ENCODE data around the gene PEX10.

Gene PEX10

GRCh38 chr1:2407166-2407990, 5.0 kb downstream of the PEX10 start:
- no peak overlapping the region for H3K4me3 ChIP-seq (ENCODE audit: low read length)
- peaks cover 31% of the 10 kb centered on the region for H3K36me3 ChIP-seq (ENCODE audit: control insufficient read depth, insufficient read depth, low read length)
- no peaks in the 10 kb centered on the region; the same call in 1 of the 2 replicates for H3K4me1 ChIP-seq (ENCODE audit: control insufficient read depth, insufficient read depth, low read length)
- H3K27ac ChIP-seq (ENCODE audit: low read length), result no peak overlapping the region
- no peak for DNase-seq (ENCODE audit: low read depth, low spot score)
- no peaks in the 10 kb centered on the region for H3K9me3 ChIP-seq (ENCODE audit: control insufficient read depth, insufficient read depth, low read length)
- WGBS (ENCODE audit: insufficient coverage, insufficient read length), result no CpG with 5 or more reads among the region's 25 CpGs
- H3K27me3 ChIP-seq (ENCODE audit: control insufficient read depth, insufficient read depth, low read length), result no peaks in the 10 kb centered on the region

GRCh38 chr1:2406451-2407041, 5.8 kb downstream of the PEX10 start:
- H3K9me3 ChIP-seq (ENCODE audit: control insufficient read depth, insufficient read depth, low read length), result no peaks in the 10 kb centered on the region
- H3K4me1 ChIP-seq (ENCODE audit: control insufficient read depth, insufficient read depth, low read length), result no peaks in the 10 kb centered on the region; the same call in 1 of the 2 replicates
- H3K27me3 ChIP-seq (ENCODE audit: control insufficient read depth, insufficient read depth, low read length), result no peaks in the 10 kb centered on the region
- peaks cover 39% of the 10 kb centered on the region for H3K36me3 ChIP-seq (ENCODE audit: control insufficient read depth, insufficient read depth, low read length)
- H3K4me3 ChIP-seq (ENCODE audit: low read length), result no peak overlapping the region
- whole genome bisulfite sequencing (ENCODE audit: insufficient coverage, insufficient read length), result no CpG with 5 or more reads among the region's 26 CpGs
- DNase-seq (ENCODE audit: low read depth, low spot score), result no peak
- no peak overlapping the region for H3K27ac ChIP-seq (ENCODE audit: low read length)

GRCh38 chr1:2405588-2406295, 6.6 kb downstream of the PEX10 start:
- H3K27ac ChIP-seq (ENCODE audit: low read length), result no peak overlapping the region
- H3K9me3 ChIP-seq (ENCODE audit: control insufficient read depth, insufficient read depth, low read length), result no peaks in the 10 kb centered on the region
- peaks cover 42% of the 10 kb centered on the region for H3K36me3 ChIP-seq (ENCODE audit: control insufficient read depth, insufficient read depth, low read length)

GRCh38 chr1:2404890-2405511, 7.4 kb downstream of the PEX10 start:
- H3K36me3 ChIP-seq (ENCODE audit: control insufficient read depth, insufficient read depth, low read length), result peaks cover 42% of the 10 kb centered on the region
- H3K27me3 ChIP-seq (ENCODE audit: control insufficient read depth, insufficient read depth, low read length), result no peaks in the 10 kb centered on the region
- no peaks in the 10 kb centered on the region for H3K9me3 ChIP-seq (ENCODE audit: control insufficient read depth, insufficient read depth, low read length)
- no peak overlapping the region for H3K27ac ChIP-seq (ENCODE audit: low read length)
- H3K4me1 ChIP-seq (ENCODE audit: control insufficient read depth, insufficient read depth, low read length), result no peaks in the 10 kb centered on the region; the same call in 1 of the 2 replicates
- H3K4me3 ChIP-seq (ENCODE audit: low read length), result no peak overlapping the region
- no peak for DNase-seq (ENCODE audit: low read depth, low spot score)
- no CpG with 5 or more reads among the region's 24 CpGs for WGBS (ENCODE audit: insufficient coverage, insufficient read length)

More at GRCh38 chr1:2405588-2406295, 6.6 kb downstream of the PEX10 start:
- Histone ChIP-seq H3K4me1 (ENCODE audit: control insufficient read depth, insufficient read depth, low read length) (no peaks in the 10 kb centered on the region; the same call in 1 of the 2 replicates), H3K27me3 (ENCODE audit: control insufficient read depth, insufficient read depth, low read length) (no peaks in the 10 kb centered on the region), H3K4me3 (ENCODE audit: low read length) (no peak overlapping the region)
- WGBS (ENCODE audit: insufficient coverage, insufficient read length), result no CpG with 5 or more reads among the region's 28 CpGs
- no peak for DNase-seq (ENCODE audit: low read depth, low spot score)

GRCh38 chr1:2404142-2404889, 8.0 kb downstream of the PEX10 start:
- no peak for DNase-seq (ENCODE audit: low read depth, low spot score)
- H3K9me3 ChIP-seq (ENCODE audit: control insufficient read depth, insufficient read depth, low read length), result no peaks in the 10 kb centered on the region
- WGBS (ENCODE audit: insufficient coverage, insufficient read length), result no CpG with 5 or more reads among the region's 29 CpGs
- no peaks in the 10 kb centered on the region for H3K27me3 ChIP-seq (ENCODE audit: control insufficient read depth, insufficient read depth, low read length)
- H3K4me1 ChIP-seq (ENCODE audit: control insufficient read depth, insufficient read depth, low read length), result no peaks in the 10 kb centered on the region; the same call in 1 of the 2 replicates
- H3K4me3 ChIP-seq (ENCODE audit: low read length), result no peak overlapping the region
- H3K36me3 ChIP-seq (ENCODE audit: control insufficient read depth, insufficient read depth, low read length), result peaks cover 43% of the 10 kb centered on the region
- no peak overlapping the region for H3K27ac ChIP-seq (ENCODE audit: low read length)

GRCh38 chr1:2403273-2403672, 9.1 kb downstream of the PEX10 start:
- WGBS (ENCODE audit: insufficient coverage, insufficient read length), result no CpG with 5 or more reads among the region's 19 CpGs
- no peak overlapping the region for H3K27ac ChIP-seq (ENCODE audit: low read length)
- peaks cover 39% of the 10 kb centered on the region for H3K36me3 ChIP-seq (ENCODE audit: control insufficient read depth, insufficient read depth, low read length)
- no peaks in the 10 kb centered on the region; the same call in 1 of the 2 replicates for H3K4me1 ChIP-seq (ENCODE audit: control insufficient read depth, insufficient read depth, low read length)
- H3K4me3 ChIP-seq (ENCODE audit: low read length), result no peak overlapping the region
- no peaks in the 10 kb centered on the region for H3K27me3 ChIP-seq (ENCODE audit: control insufficient read depth, insufficient read depth, low read length)
- no peak for DNase-seq (ENCODE audit: low read depth, low spot score)
- no peaks in the 10 kb centered on the region for H3K9me3 ChIP-seq (ENCODE audit: control insufficient read depth, insufficient read depth, low read length)

GRCh38 chr1:2402420-2402819, 9.9 kb downstream of the PEX10 start:
- Histone ChIP-seq H3K4me1 (ENCODE audit: control insufficient read depth, insufficient read depth, low read length) (no peaks in the 10 kb centered on the region; the same call in 1 of the 2 replicates), H3K27me3 (ENCODE audit: control insufficient read depth, insufficient read depth, low read length) (no peaks in the 10 kb centered on the region), H3K36me3 (ENCODE audit: control insufficient read depth, insufficient read depth, low read length) (peaks cover 40% of the 10 kb centered on the region), H3K4me3 (ENCODE audit: low read length) (no peak overlapping the region), H3K27ac (ENCODE audit: low read length) (no peak overlapping the region), H3K9me3 (ENCODE audit: control insufficient read depth, insufficient read depth, low read length) (no peaks in the 10 kb centered on the region)
- no peak for DNase-seq (ENCODE audit: low read depth, low spot score)
- WGBS (ENCODE audit: insufficient coverage, insufficient read length), result no CpG with 5 or more reads among the region's 23 CpGs

- H3K4me1 ChIP-seq (ENCODE audit: control insufficient read depth, insufficient read depth, low read length), result no peaks in the 10 kb centered on the region; the same call in 1 of the 2 replicates
- no peaks in the 10 kb centered on the region for H3K9me3 ChIP-seq (ENCODE audit: control insufficient read depth, insufficient read depth, low read length)
- no CpG with 5 or more reads among the region's 14 CpGs for WGBS (ENCODE audit: insufficient coverage, insufficient read length)
- H3K4me3 ChIP-seq (ENCODE audit: low read length), result no peak overlapping the region
- H3K27ac ChIP-seq (ENCODE audit: low read length), result no peak overlapping the region
- no peaks in the 10 kb centered on the region for H3K27me3 ChIP-seq (ENCODE audit: control insufficient read depth, insufficient read depth, low read length)
- peaks cover 46% of the 10 kb centered on the region for H3K36me3 ChIP-seq (ENCODE audit: control insufficient read depth, insufficient read depth, low read length)
- no peak for DNase-seq (ENCODE audit: low read depth, low spot score)
Measured at GRCh38 chr1:2400950-2401649, 11.3 kb downstream of the PEX10 start.

- peaks cover 48% of the 10 kb centered on the region for H3K36me3 ChIP-seq (ENCODE audit: control insufficient read depth, insufficient read depth, low read length)
- WGBS (ENCODE audit: insufficient coverage, insufficient read length), result no CpG with 5 or more reads among the region's 10 CpGs
- DNase-seq (ENCODE audit: low read depth, low spot score), result no peak
Measured at GRCh38 chr1:2400576-2400909, 11.8 kb downstream of the PEX10 start.

More at GRCh38 chr1:2400576-2400909, 11.8 kb downstream of the PEX10 start:
- no peaks in the 10 kb centered on the region for H3K27me3 ChIP-seq (ENCODE audit: control insufficient read depth, insufficient read depth, low read length)
- H3K4me3 ChIP-seq (ENCODE audit: low read length), result no peak overlapping the region
- no peak overlapping the region for H3K27ac ChIP-seq (ENCODE audit: low read length)
- H3K9me3 ChIP-seq (ENCODE audit: control insufficient read depth, insufficient read depth, low read length), result no peaks in the 10 kb centered on the region
- no peaks in the 10 kb centered on the region; the same call in 1 of the 2 replicates for H3K4me1 ChIP-seq (ENCODE audit: control insufficient read depth, insufficient read depth, low read length)
